Frontal cortex (tissue), 4 donors: ENCODE results near the gene COL23A1. TPM values are rescaled to one million over a fixed set of nuclear protein-coding genes. Genes with fewer than 3 reads are reported as not detected.

Experiments used
- DNase-seq, 2 donors: peaks; one replicate each; pipeline ENCODE4 v3.0.0; 2012; ENCODE audit warnings: low spot score in 2 of 2
- FAIRE-seq: peaks from 2 replicates; lab custom pipeline; 2012; peaks lifted over from hg19 to GRCh38; lab: Jason Lieb, UNC
- total RNA-seq: library from RNA; depleted of rRNA; stranded (reverse); fragments of >200 nt; gene quantifications from one replicate; pipeline ENCODE4 v1.2.3, GENCODE V29; 2014
- donor health status: control.
- donor health status: control.
- donor health status: control.

The COL23A1 gene
- total RNA-seq, 1 donor from 2014 or later, result 0.82 TPM

DNA sequence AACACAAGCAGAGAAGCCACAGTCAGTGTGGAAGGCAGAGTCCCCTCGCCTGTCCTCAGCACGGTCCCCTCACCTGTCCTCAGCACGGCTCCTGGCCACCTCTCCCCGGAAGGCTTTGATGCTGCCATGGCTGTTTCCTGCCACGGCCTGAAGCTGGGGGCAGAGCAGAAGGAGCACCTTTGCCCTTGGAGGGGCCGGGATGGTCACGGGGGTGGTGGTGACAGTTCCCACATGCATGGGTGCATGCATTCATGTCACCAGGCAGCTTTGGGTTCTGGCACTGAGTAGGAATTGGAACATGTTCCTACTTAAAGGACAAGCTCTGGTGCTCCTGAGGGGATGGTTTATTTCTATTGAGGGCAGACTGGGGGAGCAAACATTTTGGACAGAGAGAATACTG is 299.8 kb downstream of the COL23A1 start:
- FAIRE-seq (no peak), DNase-seq (no peak)

DNA sequence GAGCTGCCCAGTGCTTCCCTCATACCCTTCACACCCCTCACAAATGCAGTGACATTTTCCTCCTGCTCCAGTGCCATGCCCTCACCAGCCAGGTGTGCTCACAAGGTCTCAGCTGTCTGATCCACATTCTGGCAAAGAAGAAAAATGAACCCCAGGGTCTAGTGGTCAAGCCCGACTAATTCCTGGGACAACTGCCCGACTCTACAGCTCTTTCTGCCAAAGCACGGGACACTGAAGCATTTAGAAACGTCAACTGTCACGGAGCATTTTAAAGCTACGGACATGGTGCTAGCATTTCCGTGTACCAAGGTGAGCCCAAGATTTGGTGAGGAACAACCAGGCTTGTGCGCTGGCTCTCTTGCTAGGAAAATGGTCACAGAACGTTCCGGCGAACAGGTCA is 300.8 kb downstream of the COL23A1 start:
- DNase-seq (no peak), FAIRE-seq (no peak)

DNA sequence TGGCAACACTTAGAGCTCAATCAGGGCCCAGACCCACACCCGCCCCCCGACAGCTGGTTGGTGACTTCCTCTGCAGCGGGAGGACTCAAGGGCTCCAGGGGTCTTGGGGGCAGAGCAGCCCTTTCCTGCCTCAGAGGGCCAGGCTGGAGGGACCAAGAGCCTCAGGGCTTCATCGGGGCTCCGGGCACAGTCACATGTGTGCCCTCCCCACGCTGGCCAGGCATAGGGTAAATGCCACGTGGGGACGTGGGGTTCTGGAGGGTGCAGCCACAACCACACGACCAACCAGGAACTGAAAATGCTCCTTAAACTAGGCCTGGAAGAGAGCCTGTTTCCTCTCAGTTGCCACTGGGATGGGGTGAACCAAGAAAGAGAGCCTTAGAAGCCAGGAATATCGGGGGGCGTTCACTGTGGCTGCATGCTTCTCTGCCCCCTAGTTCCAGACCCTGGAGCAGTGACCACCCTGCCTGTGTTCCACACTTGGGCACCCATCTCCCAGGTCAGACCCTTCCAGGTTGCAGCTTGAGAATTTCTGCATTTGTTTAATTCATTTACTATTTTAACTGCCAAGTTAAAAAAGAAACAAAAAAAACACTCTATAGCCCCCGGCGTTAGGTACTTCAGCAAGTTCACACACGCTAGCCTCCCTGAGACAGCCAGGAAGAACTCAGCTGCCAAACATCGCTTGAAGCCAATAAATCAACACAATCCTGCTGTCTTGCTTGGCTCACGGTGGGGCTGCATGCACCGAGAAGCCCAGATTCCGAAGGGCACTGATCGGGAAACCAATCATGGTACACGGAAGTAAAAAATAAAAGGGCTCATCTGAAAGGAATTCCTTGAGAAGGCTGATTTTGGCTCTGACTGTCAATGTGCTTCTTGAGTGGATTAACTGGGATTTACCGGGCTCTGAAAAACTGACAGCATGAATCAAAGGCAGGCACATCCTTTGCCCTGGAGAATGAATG is 301.5 kb downstream of the COL23A1 start:
- no peak for DNase-seq

DNA sequence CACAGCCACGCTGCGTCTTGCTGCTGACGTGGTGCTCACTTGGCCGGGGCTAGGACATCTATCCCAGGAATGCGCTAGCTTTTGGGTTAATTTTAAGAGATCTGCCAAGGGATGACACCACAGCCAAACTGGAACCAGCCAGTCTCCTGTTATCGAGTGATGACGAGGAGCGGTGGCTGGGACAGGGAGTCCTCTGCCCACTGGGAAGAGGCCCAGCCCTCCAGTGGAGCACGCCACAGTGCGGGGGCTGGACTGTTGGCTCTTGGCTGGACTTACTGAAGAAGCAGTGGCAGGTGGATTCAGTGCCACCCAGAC is 302.4 kb downstream of the COL23A1 start:
- FAIRE-seq, result no peak

More for the DNA sequence above, 301.5 kb downstream of the COL23A1 start:
- no peak for FAIRE-seq

DNA sequence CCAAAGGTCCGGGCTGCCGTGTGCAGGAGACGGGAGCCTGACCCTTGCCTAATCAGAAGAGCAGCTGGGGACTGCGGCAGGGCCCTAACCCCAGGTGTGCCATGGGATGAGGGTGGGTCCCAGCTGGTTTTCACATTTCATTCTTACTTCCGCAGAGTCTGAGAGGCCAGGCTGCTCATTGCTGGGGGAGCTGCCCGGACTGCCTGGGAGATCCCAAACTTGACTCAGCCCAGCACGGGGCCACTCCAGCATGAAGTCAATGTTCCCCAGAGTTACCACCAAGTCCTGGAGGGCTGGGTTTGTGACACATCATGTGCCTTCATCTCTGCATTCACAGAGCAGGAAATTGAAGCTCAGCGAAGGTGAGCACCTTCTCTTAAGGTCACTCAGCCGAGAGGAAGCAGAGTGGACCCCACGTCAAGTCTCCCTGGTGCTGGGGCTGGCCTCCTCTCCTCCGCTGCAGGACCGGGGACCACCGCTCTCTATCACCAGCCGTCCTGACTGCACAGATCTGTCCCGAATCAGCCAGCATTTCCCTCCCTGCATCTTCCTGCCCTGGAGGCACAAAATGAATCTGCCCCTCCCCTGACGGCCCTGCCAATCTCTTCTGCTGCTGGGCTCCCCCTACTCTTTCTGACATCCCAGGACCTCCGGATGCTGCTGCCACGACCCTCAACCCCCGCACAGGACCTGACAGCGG is 303.0 kb downstream of the COL23A1 start:
- FAIRE-seq, result no peak
- no peak for DNase-seq

More for the DNA sequence above, 302.4 kb downstream of the COL23A1 start:
- DNase-seq, result no peak

DNA sequence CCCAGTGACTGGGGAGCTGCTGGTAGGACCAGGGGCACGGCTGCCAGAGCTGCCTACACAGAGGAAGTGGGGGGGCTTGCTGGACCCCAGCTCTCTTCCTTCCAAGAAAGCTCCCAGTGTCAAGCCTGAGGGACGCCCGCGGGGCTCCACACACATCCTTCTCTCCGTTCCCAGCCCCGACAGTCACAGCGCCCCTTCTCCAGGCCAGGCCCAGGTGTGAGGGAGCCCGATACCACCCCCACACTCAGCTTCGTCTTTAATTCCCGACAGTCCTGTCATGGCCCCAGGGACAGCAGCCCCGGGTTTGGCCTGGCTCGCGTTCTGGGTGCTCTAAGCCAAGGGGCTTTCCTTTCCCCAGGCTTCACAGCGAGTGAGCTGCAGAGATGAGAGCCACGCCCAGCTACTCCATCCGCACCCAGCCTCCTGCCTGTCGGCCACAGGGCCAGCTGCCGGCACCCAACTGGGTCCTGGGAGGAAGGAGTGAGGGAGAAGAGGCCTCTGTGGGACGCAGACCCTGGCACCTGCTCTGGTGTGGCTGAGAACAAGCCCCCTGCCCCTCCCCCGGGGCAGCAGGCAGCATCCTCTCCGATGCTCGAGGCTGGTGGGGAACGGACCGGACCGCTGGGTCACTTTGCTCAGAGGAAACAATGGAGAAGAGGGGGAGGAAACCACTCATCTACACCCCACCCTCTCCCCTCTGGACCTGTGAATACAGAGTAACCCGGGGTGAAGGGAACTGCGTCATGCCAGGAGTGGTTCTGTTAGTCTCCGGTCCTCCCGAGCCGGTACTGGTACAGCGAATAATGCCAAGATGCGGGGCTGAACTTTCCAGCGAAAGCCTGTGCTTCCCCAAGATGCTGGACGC is 303.7 kb downstream of the COL23A1 start:
- no peak for DNase-seq
- no peak for FAIRE-seq

DNA sequence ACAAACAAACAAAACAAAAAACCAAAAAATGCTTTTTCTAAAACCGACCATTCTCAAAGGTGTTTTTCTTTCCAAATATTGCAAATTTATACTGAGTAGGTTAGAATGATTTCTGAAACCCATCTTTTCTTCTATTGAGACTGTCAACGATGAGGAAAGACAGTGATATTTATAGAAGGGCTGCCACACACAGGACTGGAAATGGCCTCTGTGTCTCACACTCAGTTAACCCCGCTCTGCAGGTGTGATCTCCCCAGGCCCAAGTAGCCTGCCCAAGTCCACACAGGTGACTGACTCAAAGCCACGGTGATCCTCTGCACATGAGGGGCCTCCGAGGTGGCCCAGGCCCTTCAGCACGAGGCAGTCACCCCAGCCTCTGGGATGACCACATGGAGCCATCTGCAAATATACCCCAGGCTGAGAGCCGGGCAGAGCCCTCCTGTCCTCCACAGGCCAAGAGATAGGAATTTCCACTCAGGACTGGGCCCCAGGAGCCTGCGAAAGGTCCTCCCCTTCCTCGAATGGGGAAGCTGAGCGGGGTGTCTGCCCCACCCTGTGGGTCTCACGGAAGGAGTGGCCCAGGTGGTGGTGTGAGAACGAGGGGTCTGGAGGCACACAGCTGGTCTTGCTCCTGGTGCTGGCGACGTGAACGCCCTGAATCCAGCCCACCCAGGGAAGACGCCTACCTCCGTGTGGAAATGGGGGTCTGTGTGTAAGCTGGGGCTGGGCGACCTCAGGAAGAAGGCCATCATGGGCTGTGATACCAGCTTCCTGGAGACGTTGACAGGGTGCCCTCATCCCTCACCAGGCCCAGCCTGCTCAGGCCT is 304.6 kb downstream of the COL23A1 start:
- no peak for FAIRE-seq
- DNase-seq, result no peak

DNA sequence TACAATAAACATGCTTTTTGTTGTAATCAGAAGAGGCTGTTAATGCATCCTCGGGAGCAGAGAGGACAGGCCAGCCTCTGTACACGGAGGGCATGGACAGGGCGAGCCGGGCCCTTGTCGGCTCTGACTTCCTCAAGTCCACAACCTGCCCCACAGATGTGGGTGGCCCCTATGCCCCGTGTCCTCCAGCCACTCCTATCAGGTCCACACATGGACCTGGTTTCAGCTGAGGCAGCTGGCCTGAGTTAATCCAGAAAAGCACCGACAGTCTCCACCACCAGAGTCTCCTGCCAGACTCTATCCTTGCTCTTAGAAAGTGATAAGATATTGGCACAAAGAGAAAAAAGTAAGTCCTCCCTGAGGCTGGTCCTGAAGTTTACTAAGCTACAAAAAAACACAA is 305.2 kb downstream of the COL23A1 start:
- FAIRE-seq (no peak), DNase-seq (no peak)

DNA sequence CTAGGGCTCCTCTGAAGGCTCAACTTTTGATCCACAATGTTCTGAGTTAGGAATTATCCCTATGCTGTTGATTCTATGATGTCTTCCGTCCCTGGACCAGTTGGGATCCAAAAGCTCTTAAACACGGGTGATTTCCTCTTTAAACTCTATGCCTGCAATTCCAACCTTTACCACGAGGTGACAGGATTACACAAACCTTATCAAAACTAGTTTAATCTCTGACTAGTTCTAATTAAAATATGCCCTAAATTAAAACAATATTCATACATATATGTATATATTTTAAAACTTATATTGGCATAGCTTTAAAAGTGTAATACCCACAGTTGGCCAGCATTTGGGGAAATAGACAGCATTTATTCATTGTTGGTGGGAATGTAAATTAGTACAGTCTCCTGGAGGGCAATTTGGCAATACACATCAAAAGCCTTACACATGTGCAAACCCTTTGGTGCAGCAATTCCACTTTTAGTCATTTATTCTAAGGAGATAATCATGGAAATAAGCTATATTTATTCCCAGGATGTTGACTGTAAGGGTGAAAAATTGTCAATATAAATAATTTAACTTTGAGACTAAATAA is 306.0 kb downstream of the COL23A1 start:
- no peak for DNase-seq

DNA sequence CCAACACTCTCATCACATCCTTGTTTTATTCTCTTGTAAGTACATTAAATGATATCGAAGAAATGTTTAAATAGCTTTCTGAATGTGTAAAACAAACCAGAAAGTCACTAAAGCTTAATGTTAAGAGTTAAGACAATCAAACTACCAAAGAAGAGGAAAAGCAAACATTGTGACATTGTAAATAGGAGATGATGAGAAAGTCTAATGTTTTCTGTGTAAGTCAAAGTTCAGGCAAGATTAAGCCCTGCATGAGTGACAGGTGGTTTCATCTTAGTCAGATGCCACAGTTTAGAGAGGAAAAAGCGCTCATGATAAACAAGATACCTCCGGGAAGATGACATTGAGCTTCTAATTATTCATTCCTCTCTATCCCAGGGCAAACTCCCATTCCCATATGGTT is 306.7 kb downstream of the COL23A1 start:
- no peak for FAIRE-seq

More for the DNA sequence above, 306.0 kb downstream of the COL23A1 start:
- no peak for FAIRE-seq

DNA sequence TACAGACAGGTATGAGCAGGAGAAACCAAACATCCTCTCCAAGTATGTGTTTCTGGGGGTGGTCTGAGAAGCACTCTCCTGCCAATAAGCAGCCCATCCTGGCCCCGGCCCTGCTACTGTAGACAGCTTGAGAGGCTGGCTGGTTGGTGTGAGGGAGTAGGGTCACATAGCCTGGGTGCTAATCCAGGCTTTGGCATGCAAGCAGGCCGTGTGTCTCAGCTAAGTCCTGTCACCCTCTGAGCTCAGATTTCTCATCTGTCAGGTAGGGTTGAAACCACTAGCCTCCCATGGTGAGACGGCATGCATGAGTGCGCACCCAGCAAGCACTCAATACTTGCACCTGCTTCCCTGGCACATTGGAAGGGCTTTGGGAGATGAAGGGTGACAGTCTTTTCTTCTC is 307.8 kb downstream of the COL23A1 start:
- no peak for FAIRE-seq
- DNase-seq, result no peak

More for the DNA sequence above, 306.7 kb downstream of the COL23A1 start:
- DNase-seq, result no peak

DNA sequence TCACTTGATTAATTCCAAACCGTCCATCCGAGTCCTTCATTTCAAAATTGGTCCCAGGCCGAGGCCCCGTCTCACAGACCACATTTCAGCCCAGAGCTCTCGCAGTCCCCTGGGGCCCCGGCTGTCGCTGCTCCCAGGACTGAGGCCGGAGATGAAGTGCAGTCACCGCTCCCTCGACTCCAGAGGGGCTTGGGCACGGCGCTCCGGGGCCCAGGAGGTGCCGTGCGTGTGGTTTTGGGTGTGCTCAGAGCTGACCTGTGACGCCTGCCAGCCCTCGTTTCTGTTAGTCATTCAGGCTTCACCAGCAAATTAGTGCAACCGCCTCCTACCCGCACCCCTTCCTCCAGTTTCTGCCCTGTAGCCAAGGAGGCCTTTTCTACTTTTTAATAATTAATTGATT is 308.9 kb downstream of the COL23A1 start:
- no peak for DNase-seq
- no peak for FAIRE-seq

DNA sequence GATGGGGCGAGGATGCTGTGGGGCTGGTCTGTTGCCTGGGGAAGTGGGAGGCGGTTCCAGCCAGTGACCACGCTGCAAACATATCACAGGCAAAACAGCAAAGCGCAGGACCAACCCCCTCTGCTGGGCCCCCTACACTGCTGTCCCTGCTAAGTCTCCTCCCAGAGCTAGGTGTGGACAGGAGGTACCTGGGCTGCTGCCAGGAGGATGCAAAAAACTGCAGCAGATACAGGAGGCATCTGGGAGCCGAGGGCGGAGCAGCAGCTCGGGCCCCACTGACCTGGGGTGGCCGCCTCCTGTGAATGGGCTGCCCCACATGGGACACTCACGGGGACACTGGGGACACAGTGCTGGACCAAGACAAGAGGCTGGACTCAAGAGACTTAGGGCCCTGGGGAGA is 309.6 kb downstream of the COL23A1 start:
- FAIRE-seq, result no peak
- no peak for DNase-seq

DNA sequence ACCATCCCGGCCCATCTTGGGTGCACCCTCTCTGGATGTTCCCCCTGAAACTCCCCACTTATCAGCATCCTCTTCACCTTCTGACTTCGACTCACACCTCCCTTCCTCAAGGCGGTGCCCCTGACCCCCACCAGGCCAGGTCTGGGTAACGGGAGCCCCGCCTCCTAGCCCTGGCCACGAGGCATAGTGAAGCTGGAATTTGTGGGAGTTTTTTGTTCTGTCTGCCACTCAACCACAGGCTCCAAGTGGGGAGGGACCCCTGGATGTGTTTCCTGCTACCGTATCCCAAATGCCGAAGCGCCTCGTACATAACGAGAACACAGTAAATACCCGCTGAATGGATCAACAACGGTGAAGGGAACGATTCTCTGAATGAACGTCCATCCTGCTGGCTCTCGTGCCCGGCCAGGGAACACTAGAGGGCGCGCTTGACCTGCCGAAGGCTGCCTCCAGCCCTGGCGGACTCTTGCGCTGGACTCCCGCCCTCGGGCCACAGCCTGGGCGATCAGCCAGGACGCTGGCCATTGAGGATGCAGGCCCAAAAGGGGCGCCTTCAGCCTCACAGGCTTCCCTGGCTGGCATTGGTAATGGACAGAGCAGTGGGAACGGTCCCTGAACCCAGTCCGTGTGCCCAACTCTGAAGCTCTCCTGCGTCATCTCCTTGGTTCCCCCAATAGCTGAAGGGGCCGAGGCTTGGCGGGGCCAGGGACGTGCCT is 310.3 kb downstream of the COL23A1 start:
- peak; percentile 83 to 97 for DNase-seq
- peak; percentile 15 for FAIRE-seq

DNA sequence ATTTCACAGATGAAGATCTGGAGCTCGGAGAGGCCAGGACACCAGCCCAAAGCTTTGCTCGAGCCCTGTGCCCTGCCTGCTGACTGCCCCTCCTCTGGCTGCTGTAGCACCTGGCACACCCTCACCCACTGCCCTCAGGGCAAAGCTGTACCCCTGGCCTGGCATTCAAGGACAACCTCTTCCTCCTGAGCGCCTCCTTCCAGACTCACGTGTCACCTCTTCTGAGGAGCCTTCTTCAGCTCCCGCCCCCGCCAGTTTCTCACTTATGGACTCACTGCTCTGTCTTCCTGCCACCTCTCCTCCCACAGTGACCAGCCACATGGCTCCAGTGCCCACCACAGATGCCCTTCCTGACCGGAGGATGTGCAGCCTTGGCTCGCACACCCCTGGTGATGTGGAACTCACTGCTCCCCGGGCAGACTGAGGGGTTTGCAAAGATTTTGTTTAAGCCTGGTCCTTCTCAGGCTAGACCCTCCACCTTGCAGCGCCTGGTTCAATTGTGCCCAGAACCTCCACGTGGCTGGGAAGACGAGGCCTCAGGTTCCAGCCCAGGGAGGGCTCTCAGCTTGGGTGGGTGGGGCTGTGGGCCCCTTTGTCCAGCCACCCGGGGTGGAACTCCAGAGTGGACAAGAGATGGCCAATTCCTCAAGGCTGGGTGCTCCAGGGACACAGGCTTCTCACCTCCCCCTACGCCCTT is 311.0 kb downstream of the COL23A1 start:
- DNase-seq (no peak), FAIRE-seq (no peak)

DNA sequence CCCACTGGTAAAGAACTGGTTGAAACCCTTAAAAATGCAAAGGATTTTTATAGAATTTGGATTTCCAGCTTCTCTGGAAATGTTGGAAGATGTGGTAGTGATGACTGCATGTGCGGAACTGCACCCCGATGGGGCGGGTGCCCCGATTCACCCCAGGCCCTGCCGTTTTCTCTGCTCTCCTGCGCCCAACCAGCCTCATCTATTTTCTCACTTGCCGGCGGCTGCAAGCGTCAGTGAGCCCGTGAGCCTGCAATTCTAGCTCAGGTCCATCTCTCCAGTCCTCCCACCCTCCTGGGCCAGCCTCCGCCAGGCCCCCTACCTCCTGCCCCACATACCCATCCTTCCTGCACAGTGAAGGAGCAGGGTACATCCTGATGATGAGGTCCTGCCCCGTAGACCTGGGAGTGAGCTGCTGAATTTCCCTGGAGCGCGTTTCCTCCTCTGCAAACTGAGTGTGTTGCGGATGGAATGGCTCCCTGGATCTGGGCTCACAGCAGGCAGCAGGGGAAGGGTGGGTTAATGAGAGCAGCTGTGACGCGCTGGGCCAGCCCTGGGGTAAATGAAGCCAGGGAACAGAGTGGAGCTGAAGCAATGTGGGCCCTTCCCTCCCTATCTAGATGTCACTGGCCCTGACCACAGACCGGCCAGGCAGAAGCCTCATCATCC is 311.7 kb downstream of the COL23A1 start:
- FAIRE-seq (no peak), DNase-seq (no peak)

DNA sequence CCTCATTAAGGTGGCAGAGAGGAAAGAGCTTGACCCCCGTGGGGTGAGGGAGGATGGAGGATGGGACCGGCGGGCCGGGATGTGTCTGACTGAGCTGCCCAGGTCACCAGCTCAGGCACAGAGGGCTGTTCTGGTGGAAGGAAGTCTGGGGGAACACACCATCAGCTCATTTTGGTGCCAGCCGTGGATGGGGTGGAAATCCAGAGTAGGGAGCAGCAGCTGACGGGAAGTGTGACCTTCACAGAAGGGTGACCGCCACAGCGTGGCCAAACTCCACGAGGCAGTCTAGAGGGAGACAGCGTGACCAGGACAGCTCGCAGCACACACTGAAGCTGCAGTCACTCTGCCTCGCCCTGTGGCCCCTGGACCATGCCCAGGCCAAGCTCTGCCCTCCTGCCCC is 312.3 kb downstream of the COL23A1 start:
- DNase-seq (no peak), FAIRE-seq (no peak)
